Nasal cavity respiratory epithelium epithelial cell of viscerocranial mucosa (primary cell): ENCODE measurements around the gene AOPEP. TPM values are rescaled to one million over a fixed set of nuclear protein-coding genes. Genes with fewer than 3 reads are reported as not detected.

Source experiments
- total RNA-seq: library from RNA; depleted of rRNA; stranded (reverse); fragments of >200 nt; gene quantifications from 2 replicates; pipeline ENCODE4 v1.2.3, GENCODE V29; 2014

AOPEP gene, protein sequence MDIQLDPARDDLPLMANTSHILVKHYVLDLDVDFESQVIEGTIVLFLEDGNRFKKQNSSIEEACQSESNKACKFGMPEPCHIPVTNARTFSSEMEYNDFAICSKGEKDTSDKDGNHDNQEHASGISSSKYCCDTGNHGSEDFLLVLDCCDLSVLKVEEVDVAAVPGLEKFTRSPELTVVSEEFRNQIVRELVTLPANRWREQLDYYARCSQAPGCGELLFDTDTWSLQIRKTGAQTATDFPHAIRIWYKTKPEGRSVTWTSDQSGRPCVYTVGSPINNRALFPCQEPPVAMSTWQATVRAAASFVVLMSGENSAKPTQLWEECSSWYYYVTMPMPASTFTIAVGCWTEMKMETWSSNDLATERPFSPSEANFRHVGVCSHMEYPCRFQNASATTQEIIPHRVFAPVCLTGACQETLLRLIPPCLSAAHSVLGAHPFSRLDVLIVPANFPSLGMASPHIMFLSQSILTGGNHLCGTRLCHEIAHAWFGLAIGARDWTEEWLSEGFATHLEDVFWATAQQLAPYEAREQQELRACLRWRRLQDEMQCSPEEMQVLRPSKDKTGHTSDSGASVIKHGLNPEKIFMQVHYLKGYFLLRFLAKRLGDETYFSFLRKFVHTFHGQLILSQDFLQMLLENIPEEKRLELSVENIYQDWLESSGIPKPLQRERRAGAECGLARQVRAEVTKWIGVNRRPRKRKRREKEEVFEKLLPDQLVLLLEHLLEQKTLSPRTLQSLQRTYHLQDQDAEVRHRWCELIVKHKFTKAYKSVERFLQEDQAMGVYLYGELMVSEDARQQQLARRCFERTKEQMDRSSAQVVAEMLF
- 91.2 and 107 TPM in 2 replicates for total RNA-seq

DNA sequence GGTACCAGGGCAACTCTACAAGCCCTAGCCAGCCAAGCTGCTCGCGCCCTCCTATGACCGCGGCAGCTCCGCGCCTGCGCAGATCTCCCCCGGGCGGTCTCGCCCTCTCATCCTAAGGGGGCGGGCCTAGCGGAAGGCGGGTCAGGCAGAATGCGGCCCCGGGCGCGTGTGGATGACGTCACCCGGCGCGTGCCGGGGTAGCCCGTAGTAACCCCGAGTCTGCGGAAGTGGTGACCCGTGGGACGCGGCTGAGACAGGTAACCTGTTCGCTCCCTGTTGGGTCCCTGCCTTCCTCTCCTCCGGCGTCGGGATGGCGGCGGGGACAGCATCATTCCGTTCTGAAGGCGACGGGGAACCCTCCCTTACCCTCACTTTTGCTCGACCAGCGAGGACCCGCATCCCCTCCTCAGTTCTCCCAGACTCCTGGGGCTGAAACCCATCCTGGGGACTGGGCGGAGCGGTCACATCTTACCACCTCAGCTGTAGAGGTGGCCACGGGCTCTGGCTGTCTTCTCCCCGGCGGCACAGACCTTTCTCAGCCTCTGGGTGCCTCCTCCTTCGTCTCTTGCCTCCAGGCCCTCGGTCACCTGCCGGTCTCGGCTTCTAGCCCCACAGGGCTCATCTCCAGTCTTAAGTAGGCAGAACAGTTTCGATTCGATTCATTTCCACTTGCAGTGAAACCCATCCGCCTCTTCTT lies at the start of gene AOPEP:
Gene AOPEP (plus strand): TSS at position 205 of the 697 bp plus-strand sequence. CDS start 33,085 bp downstream, outside the sequence.

Other genes with a start within 250 kb of the AOPEP start
- not detected in 2 replicates for gene PCAT7, start 171.6 kb upstream of the AOPEP start, total RNA-seq
- gene FBP2, start 132.9 kb upstream of the AOPEP start, total RNA-seq = not detected in 2 replicates
- under 0.01 and 0.28 TPM in 2 replicates for gene FBP1, start 87.2 kb upstream of the AOPEP start, total RNA-seq